HG02973 (cell line): Measurements from ENCODE around the gene FOXRED2.
A peak's percentile ranks its signal among the peaks of the same experiment; 100 is the strongest.
"Not testable (repeated sequence)": the region's sequence is repeated elsewhere in the genome, so short reads cannot be mapped to it uniquely, and the experiment has no call there.

ENCODE experiments used
- ATAC-seq: cut with Tn5 transposase; IDR thresholded peaks from one replicate; pipeline ENCODE4 v1.9.1; 2021; ENCODE audit warnings: moderate library complexity; ENCODE audit not compliant: unreplicated experiment

The FOXRED2 gene

DNA sequence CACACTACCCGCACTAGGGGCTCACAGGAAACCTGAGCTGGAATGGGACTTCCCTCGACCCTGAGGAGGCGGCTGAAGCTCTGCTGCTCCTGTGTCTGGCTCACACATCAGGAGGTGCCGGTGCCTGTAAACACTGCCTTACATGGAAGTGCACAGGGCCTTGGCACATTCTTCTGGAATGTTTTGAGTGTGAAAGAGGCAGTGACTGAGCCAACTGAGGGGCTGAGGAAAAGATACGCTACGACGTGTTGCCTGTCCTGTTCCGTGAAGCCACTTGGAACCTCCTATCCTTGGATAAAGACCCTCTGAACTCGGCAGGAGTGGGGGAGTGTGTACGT, 35.9 kb downstream of the FOXRED2 start:
- ATAC-seq = no peak

DNA sequence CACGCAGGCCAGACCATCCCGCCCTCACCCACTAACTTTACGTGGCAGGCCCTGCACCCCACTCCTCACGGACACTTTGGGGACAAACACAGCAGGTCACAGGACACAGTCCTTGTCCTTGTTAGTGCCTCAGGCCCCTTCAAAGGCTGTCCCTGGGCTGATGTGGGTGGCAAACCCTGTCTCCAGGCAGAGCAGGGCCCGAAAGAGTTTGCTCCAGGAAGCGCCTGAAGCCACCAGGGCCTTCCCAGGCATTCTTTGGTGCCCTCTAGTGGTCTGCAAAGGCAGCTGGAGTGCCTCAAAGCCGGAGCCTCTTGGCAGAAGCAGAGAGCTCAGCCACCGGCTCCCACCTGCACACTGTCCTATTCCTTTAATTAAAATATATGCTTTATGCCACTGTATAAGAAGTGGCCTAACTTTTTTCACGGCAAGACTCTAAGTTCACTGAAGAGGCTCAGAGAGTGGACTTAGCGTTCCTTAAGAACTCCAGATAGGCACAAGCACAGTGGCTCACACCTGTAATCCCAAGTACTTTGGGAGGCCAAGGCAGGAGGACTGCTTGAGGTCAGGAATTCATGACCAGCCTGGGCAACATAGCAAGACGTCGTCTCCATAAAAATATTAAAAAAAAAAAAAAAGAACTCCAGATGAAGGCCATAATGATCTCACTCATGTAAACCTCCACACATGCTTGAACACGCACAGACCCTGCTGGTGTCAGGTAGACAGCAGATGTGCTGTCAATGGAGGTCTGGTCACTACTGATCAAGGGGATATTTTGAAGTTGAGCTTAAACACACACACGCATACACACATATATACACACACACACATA, 36.5 kb downstream of the FOXRED2 start:
- ATAC-seq = no peak

DNA sequence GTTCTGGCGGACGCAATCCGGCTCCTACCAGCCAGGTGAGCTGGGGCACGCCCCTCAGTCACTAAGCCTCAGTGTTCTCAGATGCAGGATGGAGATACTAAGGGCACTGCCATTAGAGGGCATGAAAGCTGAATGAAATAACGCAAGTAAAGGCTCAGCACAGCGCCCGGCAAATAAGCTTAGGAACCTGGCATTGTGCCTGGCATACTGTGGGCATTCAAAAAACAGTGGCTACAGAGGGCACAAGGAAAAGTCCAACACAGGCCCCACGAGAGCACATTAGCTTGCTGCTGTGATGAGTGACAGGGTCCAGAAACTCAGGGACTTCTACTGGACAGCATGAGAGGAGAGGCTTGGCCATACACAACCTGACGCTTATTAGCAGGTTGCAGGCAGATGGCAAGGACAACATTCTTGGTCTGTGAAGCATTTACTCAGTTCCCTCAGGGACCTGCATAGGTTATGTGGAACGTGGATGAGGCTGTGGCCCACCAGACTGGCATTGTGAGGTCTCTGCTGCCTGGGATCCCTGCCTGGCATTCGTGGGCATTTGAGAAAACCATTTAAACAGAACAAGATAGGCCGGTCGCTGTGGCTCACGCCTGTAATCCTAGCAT, 37.6 kb downstream of the FOXRED2 start:
- no peak for ATAC-seq

DNA sequence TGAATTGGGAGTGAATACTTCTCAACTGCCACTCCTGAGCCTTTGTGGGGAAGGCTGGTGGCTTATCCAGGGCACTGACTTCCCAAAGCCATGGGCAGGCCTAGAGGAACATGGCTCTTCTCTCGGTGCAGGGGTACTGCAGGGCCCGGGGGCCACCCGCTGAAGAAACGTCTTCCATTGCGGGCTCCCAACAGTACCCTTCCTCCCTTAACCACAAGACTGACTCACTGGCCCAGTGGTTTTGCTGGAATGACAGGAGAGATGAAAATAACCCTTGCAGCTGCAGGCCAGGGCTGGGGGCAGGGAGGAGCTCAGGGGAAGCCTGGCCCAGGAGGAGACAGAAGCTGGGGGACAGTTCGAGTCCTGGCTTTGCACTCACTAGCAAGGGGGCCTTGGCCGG, 38.9 kb downstream of the FOXRED2 start:
- ATAC-seq = no peak

DNA sequence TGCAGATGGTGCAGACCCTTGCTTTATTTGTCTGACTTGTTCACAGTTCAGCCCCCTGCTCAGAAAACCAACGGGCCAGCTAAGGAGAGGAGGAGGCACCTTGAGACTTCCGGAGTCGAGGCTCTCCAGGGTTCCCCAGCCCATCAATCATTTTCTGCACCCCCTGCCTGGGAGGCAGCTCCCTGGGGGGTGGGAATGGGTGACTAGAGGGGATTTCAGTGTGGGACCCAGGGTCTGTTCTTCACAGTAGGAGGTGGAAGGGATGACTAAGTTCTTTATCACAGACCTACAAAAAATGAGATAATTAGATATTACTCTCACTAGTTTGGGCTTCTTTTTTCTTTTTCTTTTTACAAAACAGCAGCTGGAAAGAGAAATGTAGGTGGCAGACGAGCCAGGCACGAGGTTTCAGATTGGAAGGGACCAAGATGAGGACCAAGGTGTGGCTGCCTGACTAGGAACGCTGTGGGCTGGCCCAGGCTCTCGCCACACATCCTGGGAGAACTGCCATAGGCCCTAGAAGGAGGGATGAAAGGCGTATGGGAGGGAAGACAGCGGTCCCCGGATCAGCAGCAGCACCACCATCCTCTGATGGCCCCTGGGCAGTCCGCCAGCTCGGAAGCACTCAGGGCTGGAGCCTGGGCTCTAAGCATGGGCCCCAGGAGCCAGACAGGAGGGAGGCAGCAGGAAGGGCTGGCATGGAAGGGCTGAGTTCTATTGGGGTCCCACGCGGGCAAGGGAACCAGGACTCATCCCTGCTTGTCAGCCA, 39.6 kb downstream of the FOXRED2 start:
- ATAC-seq = no peak

DNA sequence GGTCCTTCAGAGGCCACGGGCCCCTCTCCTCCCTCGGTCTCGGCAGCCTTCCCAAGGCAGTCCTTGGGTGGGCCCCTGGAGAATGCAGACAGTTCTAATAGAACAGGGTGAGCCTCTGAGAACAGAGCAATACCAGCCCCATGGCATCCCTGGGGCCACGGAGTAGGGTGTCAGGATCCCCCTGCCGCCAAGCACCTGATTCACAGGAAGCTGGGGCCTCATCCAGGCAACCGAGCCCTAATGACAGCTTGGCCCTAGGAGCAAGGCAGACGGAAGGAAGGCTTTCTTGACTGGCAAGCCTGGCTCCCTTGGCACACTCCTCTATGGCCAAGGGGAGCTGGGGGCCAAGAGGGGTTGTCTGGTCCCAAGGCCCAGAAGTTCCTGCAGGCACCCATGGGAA, 40.6 kb downstream of the FOXRED2 start:
- no peak for ATAC-seq

DNA sequence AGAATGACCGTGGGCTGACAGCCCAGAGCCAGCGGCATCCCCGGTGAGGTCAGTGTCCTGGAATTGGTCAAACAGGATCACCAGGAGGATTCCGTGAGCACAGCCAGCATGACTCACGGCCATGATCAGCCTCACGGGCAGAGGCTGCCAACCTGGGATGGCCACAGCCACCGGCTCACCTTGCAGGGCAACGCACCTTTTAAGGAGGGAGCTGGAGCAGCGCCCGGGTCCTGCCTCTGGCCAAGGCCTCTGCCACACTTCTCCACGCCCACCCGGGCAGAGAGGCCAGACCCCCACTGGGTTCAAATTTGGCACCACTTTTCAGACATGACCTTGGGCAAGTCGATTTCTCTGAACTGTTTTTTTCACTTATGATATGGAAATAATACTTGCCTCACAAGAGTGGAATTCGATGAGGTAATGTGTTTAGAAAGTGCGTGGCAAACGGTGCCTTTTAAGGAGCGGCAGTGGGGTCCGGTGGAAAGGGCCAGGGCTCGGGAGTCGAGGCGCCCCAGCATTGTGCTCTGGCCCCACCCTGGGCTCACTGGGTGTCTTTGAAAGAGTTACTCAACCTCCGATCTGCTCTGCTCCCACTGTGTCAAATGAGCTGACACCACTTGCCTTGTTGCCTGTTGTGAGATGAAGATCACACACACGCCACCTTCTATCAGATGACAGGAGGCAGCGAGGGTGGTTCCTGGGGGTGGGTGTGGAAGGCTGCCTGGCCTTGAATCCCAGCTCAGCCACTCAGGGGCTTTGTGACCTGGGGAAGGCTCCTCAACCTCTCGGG, 41.4 kb downstream of the FOXRED2 start:
- ATAC-seq = no peak

DNA sequence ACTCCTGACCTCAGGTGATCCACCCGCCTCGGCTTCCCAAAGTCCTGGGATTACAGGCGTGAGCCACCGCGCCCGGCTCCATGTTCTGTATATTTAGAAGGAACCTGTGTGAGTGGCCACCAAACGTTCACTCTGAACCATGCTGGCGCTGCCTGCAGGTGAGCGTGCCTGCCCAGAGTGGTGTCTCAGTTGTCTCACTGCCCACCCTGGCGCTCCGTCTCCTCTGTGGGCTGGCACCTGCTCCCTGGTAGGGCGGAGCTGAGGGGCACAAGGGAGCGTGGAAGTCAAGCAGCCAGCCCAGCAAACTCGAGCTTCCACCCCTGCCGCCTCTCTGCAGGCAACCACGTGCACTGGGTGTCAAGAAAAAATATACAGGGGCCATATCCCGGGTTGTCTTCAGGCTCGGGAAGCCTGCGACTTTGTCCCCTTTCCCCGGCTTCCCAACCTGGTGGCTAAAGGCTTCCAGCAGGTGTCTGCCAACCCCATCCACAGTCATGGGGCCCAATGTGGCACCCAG, 42.1 kb downstream of the FOXRED2 start:
- no peak for ATAC-seq

DNA sequence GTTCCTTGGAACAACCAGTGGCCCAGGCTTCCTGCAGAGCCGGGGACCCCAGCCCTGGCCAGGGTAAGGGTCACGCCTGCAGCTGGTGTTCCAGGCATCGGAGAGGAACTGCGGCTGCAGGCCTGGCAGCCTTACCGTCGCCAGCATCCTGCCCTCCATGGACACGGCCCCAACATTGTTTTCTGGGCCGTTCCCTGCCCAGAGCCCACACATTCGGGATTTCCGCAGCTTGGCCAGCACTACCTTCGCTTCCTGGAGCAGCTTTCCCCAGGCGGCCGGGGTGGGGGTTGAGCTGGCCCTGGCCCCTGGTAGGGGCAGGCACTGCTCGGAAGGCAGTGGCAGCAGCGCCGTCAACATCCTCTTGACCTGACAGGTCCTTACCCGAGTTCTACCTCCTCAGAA, 43.1 kb downstream of the FOXRED2 start:
- no peak for ATAC-seq

DNA sequence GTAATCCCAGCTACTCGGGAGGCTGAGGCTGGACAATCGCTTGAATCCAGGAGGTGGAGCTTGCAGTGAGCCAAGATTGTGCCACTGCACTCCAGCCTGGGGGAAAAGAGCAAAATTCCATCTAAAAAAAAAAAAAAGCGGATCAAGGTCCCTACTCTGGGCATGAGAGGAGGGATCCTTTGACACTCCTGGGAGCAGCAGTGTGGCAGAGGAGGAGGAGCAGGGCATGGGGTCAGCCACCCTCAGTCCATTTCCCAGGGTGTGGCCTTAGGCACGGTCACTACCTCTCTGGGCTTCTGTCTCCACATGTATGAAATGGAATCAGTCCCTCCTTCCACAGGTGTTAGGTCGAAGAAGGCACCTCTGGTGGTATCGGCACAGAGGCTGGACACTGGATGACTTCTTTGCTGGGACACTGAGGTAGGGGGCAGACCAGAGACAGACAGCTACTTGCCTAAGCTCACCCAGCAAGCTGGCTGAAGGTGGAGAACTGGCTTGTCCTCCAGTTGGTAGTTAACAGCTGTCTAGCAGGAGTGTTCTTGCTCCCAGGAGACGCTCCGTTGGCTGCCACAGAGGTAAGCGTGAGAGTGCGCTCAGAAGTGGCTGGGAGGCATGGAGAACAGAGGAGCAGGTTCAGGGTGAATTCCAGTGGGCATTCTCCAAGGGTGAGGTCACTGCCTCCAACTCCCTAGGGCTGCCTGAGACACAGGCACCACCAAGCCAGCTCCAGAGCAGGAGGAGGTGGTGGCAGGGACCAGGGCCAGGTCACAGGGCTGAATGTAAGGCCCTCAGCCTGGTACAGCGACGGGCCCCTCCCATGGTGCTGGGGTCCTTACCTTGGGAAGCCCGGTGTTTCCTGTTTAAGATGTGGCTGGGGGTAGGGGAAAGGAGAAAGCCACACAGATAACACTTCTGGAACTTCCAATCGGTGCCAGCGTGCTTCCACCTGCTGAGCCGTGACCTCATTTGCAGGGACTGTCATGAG, 44.9 kb downstream of the FOXRED2 start:
- ATAC-seq = no peak

DNA sequence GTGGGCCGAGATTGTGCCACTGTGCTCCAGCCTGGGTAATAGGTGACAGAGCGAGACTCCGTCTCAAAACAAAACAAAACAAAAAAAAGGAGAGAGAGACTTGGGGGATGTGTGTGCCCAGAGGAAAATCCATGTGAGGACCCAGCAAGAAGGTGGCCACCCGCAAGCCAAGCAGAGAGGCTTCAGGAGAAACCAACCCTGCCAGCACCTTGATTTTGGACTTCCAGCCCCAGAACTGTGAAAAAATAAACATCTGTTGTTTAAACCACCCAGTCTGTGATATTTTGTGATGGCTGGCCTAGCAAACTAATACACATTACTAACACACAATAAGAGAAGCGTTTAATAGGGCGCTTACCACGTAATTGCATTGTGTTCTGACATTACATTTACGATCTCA, 46.6 kb downstream of the FOXRED2 start:
- no peak for ATAC-seq

DNA sequence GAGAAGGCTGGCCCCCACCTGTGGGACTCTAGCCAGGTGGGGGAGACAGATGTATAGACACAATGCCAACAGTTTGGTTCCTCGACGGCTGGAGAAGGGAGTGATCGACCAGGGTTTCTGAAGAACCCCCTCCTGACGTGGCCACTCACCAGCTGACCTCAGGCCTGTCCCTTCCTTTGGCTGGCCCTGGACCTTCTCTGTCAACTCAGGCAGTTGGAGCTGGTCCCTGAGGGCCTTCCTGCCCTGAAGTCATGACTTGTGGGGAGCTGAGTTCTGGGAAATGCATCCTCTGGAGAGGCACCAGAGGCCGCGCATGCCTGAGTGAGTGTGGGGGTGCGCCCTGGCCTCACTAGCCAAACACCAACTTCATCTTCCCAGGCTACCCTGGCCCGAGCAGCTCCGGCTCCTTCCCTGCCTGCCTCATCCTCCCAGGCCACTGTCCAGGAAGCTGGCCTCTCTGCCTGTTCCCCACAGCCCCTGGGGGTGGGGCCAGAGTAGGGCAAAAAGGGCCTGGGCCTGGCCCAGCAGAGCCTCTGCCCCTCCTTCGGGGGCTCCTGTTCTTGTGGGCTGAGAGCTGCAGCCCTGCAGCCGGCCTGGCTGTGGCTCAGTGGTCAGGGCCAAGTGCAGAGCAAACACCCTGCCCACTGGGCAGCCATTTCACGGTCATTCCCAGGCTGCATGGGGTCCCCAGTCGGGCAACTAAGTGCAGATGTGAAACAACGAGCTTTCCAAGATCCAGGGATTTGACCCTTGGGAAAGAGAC, 49.0 kb downstream of the FOXRED2 start:
- ATAC-seq = no peak

DNA sequence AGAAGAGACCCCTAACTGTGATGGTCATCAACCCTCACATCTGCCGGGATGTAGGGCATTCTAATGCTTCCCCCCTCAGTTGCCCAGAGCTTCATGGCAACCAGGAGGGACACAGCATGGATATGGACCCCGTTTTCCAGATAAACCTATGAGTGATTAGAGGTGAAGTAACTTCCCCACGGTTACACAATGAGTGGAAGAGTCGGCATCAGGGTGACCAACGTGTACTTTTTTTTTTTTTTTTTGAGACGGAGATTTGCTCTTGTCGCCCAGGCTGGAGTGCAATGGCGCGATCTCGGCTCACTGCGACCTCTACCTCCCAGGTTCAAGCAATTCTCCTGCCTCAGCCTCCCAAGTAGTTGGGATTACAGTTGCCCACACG, 50.4 kb downstream of the FOXRED2 start:
- ATAC-seq = no peak

DNA sequence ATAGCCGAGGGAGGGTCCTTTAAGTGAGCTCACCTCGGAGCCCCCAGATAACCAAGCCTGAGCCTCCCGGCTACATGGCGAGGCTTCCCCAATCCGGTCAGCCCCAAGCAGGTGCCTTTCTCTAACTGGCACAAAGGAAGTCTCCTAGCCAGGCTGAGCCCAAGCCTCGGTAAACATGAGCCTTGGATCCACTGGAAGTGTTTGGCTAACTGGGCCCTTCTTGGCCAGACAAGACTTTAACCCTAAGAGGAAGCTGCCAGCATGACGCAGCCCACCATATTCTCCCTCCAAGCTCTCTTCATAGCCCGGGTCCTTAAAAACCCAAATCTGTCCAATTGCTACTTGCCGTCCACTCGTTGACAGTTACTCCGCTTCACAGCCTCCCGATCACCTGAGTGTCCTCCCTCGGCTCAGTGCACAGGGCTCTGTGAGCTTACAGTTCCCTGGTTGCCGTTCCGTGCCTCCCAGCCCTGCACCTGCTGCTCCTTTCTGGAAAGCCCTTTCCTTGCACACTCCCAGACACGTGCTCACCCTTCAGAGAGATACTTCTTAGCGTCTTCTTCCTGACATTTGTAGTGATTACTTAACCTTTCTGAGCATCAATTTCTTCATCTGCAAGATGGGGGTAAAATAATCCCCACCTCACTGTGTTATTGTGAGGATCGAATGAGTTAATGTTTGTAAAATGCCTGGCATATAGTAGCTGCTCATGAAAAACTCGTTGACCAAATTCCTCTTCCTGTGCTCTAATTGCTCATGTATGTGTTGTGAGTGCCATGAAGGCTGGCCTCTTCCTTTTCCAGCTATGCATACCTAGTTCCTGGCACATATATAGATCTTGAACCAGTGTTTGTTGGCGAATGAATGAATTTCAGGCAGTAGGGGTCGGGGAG, 51.0 kb downstream of the FOXRED2 start:
- no peak for ATAC-seq

DNA sequence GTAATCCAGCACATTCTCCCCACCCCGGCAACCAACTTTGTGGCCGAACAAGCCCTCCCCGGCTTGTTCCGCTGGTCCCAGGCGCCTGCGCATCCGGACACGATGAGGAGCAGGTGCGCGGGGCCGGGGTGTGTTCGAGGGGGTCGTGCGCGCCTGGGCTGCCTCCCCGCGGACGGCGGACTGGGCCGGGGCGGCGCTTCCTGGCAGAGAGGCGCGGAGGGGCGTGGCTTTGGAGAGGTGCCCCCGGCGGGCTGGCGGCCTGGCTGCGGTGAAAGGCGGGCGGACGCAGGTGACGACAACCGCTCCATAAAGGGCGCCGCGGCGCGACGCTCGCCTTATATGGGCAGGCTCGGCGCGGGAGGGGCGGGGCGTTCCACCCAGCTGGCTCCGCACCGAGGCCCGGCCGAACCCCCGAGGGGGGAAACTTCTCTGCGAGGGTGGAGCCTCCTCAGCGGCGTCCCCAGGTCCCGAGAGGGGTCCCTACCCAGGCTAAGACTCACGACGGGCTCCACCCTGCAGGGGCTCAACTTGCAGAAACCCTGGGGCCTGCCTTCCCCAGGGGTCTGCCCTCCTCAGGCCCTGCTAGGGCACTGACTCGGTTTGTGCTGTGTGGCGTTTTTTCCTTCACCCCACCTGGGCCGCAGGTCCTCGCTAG, 51.8 kb downstream of the FOXRED2 start:
- peak; percentile 37 for ATAC-seq

DNA sequence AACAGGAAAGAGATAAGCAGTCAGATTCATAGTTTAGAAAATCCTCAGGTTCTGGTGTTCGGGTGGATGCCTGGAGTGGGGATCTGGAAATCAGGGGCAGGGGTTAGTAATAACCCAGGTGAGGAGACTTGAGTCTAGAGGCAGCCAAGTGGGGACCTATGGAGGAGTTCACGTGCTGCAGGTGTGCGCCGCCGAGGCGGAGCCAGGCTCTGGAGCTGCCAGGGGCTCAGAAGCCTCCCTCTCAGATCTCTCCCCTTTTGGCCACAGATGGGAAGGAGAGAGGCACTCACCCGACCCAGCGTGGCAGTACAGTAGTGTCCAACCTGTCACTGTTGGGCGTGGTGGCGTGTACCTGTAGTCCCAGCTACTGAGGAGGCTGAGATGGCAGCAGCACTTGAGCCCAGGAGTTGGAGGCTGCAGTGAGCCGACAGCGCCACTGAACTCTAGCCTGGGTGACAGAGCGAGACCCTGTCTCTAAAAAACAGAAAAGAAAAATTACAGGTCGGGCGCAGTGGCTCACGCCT, 52.9 kb downstream of the FOXRED2 start:
- ATAC-seq = no peak

DNA sequence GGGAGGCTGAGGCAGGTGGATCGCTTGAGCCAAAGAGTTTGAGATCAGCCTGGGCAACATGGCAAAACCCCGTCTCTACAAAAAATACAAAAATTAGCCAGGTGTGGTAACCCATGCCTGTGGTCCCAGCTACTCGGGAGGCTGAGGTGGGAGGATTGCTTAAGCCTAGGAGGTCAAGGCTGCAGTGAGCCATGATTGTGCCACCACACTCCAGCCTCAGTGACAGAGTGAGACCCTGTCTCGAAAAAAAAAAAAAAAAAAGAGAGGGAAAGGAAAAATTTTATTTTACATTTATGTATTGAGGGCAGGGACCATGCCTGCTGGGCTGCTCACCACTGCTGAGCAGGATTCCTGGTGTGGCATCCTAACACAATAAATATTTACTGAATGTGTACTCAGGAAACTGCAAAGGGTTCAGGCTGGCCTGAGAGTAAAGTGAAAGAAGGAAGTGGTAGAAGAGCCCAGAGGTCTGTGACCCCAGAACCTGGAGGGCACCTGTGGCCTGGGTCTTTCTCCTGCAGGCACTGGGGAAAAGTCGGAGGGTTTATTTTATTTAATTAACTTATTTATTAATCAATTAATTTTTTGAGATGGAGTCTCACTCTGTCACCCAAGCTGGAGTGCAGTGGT, 53.7 kb downstream of the FOXRED2 start:
- not testable (repeated sequence) for ATAC-seq
